Stimulated activated CD8-positive, alpha-beta memory T cell treated with anti-CD3 and anti-CD28 coated beads, Interleukin-7, amount 100 ng/mL, for 4 hours (primary cell): Measurements from ENCODE around the gene CDKN1B.

ENCODE experiments used
- DNase-seq, 2 donors: peaks; one replicate each; pipeline ENCODE4 v3.0.0-alpha.2; 2020; ENCODE audit warnings: low read depth in 2 of 2

CDKN1B gene

DNA sequence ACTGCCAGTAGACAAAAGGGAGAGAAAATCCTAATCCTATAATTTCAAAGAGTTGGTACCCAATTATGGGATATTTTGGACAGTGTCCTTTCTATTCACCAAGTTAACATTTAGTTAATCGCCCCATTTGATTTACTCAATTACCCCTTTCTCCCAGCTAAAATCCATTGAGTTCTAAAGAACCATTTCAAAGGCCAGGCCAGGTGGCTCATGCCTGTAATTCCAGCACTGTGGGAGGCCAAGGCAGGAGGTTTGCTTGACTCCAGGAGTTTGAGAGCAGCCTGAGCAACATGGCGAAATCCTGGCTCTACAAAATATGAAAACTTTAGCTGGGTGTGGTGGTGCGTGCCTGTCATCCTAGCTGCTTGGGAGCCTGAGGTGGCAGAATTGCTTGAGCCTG is 15.7 kb upstream of the CDKN1B start:
- DNase-seq = no peak

- DNase-seq = no peak
These were observed 12.5 kb upstream of the CDKN1B start for GRCh38 chr12:12704593-12705230.

GRCh38 chr12:12705838-12706520 is 11.2 kb upstream of the CDKN1B start:
- peak in 1 of 2 donors; percentile 42 for DNase-seq

GRCh38 chr12:12713932-12714275 is 3.3 kb upstream of the CDKN1B start:
- no peak for DNase-seq

DNA sequence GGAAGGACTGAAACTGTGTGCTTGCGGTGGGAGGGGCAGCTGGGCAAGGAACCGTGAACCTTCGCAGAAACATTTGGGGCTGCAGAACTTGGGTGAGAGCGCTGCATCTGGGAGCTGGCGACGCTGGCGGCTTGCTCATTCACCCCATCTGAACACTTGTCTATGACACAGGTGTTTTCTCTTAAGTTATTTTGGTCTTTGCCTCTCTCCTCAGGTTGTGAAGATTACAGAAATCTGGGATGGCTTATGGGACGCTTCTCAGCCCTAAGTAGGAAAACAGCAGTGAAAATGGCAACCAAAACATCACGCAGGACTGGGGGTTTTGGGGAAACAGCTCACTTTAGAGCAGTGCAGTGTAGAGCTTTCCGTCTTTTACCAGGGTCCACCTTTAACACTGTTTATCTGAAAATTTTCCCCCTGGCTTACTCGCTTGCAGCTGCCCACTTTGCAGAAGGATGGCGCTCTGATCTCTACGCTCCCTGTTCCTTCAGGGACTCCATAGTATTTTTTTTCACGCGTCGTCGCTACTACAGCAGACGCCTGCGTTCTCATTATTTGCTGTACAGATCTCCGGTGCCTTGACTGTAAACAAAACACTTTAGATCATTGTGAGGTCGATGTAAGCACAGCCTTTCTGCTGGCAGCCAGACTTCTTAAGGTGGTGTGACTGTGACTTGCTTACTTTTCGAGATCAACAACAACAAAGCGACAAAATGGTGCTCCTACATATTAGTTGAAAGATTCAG is 2.7 kb upstream of the CDKN1B start:
- peak in 1 of 2 donors; percentile 38 for DNase-seq

- DNase-seq = no peak
These were observed 2.1 kb upstream of the CDKN1B start for GRCh38 chr12:12715128-12715458.

DNA sequence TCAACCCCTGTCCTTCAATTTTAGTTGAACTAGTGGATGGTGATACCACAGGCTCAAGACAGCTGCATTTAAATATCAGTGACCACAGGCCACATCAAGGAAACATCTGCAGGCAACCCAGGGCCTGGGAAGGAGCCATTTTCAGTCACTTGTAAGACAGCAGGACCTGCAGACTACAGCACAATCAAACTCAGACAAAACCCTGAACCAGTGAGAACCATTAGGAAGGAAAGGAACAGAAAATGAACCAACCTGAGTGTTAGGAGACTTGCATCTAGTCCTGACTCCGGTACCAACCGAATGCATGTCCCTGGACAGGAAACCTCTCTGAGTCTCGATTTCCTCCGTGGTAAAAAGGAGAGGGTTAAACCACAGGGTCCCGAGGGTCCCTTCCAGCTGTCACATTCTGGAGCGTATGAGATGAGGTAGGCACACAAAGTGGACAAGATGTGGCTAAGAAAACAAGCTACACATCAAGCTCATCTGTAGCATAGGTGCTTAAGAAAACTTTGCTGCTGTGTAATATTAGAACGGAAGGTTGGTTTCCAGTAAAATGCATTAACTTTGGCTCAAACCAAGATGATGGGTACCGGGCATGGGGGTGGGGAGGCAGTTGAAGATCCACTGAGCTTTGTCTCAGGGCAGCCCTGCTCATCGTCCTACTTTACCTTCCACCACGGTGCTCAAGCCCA is 1.6 kb upstream of the CDKN1B start:
- peak in 1 of 2 donors; percentile 6 for DNase-seq

DNA sequence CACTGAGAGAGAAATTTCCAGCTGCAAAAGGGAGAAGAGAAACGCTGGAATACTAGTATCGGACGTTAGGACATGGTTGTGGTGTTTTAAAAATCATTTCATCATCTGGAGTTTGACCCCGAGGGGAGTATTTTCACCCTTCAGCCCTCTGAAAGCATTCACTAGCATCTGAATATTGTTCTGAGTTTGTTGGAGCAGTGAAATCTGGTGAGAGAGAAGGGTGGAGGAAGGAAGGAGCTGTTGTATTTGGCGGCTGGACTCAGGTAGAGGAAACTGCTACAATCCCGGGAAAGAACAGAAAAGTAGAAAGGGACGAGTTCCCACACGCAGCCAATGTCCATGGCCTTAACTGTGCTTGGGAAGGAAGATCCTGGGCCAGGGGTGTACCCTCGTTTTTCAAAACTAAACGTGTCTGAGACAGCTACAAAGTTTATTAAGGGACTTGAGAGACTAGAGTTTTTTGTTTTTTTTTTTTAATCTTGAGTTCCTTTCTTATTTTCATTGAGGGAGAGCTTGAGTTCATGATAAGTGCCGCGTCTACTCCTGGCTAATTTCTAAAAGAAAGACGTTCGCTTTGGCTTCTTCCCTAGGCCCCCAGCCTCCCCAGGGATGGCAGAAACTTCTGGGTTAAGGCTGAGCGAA is 896 bp upstream of the CDKN1B start:
- no peak for DNase-seq

- no peak for DNase-seq
These were observed 615 bp downstream of the CDKN1B start for GRCh38 chr12:12717586-12718380.

DNA sequence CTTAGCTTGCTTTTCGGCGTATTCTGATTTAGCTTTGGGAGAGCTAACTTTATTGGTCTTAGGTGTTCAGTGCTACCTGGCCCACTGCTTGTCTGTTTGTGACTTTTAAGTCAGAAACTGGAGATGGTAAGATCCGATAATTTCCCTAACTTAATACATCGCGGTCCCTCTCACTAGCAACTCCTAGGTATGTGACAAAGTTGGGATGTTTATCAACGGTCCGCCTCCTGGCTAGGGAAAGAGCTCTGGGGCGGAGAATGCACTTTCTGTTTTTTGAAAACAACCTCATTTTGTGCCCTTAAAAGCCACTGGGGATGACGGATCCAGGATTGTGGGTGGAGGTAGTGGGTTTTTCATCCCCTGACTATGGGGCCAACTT is 1.2 kb downstream of the CDKN1B start:
- DNase-seq = no peak

DNA sequence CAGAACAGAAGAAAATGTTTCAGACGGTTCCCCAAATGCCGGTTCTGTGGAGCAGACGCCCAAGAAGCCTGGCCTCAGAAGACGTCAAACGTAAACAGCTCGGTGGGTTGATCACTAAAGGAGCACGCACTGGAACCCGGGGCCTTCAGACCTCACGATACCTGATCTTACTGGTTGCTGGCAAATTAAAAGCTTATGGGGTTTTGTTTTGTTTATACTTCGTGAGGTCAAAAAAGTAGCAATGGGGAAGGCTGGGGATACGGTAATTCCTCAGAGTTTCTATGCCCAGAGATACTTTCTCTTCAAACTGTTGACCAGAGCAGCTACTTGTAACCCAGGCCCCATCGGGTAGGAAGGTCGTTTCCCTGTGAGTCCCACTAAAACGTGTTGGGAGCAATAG is 1.7 kb downstream of the CDKN1B start:
- no peak for DNase-seq

GRCh38 chr12:12719496-12719895 is 2.3 kb downstream of the CDKN1B start:
- DNase-seq = no peak

GRCh38 chr12:12720052-12720451 is 2.9 kb downstream of the CDKN1B start:
- no peak for DNase-seq

- no peak for DNase-seq
These were observed 3.5 kb downstream of the CDKN1B start for GRCh38 chr12:12720672-12721161.

GRCh38 chr12:12721176-12721751 is 4.1 kb downstream of the CDKN1B start:
- no peak for DNase-seq

GRCh38 chr12:12721814-12722434 is 4.8 kb downstream of the CDKN1B start:
- DNase-seq = no peak

DNA sequence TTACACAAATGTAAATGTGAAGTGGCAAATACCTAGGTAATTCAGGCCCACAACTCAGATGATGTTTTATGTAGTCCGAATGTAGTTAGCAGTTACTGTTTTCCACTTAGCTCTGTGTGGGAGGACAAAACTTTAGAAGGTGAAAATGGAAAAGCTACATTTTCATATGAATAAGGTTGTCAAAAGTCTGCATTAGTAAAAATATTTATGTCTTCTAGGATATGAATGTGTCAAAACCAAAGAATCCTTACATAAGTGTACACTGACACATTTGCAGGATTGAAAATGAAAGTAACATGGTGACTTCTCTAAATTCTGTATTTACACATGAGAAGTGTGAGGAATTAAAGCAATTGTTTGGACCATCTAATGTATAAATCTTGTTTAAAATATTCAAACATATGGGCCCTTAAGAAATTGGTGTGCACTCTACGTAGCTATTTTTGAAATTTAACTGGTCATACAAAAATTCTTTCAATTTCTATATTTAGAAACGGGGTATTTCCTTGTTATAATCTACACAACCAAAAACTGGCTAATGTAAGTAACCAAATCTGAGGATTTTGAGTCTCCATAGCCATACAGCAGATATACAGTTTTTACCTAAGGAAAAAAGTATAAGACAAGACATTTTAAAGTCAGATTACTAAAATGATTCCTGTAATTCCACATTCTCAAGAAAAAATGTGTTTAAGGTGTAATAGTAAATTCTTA is 5.4 kb downstream of the CDKN1B start:
- DNase-seq = no peak

DNA sequence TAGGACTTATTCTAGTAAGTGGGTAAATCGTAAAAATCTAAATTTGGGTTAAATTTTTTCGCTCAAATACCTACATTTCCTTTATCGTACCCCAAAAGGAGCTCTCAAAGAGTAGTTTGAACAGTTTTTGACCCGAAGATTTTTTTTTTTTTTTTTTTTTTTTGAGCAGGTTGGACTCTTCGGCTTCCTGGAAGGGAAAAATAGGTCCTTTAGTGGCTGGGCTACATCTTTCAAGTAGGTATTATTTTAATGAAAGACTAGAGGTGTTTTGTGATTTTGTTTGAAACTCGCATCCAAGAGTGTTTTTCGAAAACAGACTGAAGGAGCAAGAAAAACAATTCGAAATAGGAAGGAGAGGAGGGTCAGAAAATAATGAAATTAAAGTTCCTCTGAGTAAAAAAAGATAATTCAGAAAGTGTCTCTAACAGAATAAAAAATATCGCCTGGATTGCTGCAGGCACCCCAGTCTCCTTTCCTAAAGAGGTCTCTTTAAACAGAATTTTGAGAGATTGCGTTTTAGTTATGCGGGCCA is 6.0 kb downstream of the CDKN1B start:
- DNase-seq = no peak

GRCh38 chr12:12723681-12724420 is 6.7 kb downstream of the CDKN1B start:
- DNase-seq = peak in 1 of 2 donors; percentile 30
